ENCODE data around the gene KLHL21. TPM values are rescaled to one million over a fixed set of nuclear protein-coding genes. Genes with fewer than 3 reads are reported as not detected.

KLHL21 gene
- total and polyA plus RNA-seq, 9 of the 15 experiments (the other 6 are each of a cell fraction or from before 2014, with no cell fraction given), result 2.1 to 42.1 (median 17.5) TPM

DNA sequence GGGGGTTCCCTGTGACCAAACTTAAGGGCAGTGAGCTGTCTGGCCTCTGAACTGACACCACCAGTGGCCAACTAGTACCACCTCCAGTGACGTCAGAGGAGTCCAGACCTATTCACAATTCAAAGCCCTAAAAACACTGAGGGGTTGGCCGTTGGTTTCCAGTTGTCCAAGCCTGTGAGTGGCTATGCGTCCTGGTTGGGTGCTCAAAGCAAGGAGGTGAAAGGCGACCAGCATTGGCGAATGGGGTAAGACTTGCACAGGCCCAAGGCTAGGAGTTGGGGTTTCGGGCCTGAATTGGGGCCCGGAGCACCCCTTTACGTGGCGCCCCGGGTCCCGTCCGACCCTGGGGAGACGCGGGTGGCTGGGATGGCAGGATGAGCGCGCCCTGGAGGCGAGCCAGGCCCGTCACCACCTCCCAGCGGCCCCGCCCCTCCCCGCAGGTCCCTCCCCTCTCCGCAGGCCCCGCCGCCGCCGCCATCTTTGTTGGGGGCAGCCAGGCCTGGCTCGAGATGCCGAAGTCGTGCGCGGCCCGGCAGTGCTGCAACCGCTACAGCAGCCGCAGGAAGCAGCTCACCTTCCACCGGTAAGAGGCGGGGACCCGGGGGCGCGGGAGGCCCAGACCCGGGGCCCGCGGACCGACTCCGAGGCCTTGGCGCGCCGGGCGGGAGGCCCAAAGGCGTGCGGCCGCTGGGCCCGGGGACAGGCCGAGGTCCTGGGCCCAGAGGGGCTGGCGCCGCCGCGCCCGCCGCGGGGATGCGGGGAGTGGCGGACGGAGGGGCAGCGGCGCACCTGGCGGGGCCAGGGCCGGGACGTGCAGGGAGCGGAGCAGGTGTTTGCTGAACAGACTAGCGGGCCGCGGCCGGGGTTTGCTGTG is 22.3 kb upstream of the KLHL21 start, which contains the start of gene THAP3 (continued):
- TF ChIP-seq, protein P1, sequence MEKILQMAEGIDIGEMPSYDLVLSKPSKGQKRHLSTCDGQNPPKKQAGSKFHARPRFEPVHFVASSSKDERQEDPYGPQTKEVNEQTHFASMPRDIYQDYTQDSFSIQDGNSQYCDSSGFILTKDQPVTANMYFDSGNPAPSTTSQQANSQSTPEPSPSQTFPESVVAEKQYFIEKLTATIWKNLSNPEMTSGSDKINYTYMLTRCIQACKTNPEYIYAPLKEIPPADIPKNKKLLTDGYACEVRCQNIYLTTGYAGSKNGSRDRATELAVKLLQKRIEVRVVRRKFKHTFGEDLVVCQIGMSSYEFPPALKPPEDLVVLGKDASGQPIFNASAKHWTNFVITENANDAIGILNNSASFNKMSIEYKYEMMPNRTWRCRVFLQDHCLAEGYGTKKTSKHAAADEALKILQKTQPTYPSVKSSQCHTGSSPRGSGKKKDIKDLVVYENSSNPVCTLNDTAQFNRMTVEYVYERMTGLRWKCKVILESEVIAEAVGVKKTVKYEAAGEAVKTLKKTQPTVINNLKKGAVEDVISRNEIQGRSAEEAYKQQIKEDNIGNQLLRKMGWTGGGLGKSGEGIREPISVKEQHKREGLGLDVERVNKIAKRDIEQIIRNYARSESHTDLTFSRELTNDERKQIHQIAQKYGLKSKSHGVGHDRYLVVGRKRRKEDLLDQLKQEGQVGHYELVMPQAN (IDR thresholded peaks at IDR 0.05; ENCODE audit: borderline replicate concordance), result 0 out of 2 replicates have a peak, but pooled peaks have one; percentile 16
- TF ChIP-seq ARHGAP35 (IDR thresholded peaks at IDR 0.05; ENCODE audit: partially characterized antibody) (no peak), NR2F6 (CRISPR knock-in tag; IDR thresholded peaks at IDR 0.05) (no peak), OTX1 (CRISPR knock-in tag; IDR thresholded peaks at IDR 0.05) (no peak), KHSRP (IDR thresholded peaks at IDR 0.05) (peak; percentile 53; the same call in 1 of the 2 replicates), PML (IDR thresholded peaks at IDR 0.05; ENCODE audit: low read length) (no peak; the same call in 1 of the 2 replicates), SREBF1 (IDR thresholded peaks at IDR 0.05; ENCODE audit: borderline replicate concordance, low read depth, low read length) (no peak), HLTF (IDR thresholded peaks at IDR 0.05) (no peak), EWSR1 (IDR thresholded peaks at IDR 0.05; ENCODE audit: borderline replicate concordance, low read depth, partially characterized antibody) (no peak), NEUROD1 (IDR thresholded peaks at IDR 0.05; ENCODE audit: borderline replicate concordance, low read depth, low read length, partially characterized antibody) (no peak), KAT8 (IDR thresholded peaks at IDR 0.05; ENCODE audit: low read depth) (no peak), ARNT (IDR thresholded peaks at IDR 0.05) (no peak), SAFB (IDR thresholded peaks at IDR 0.05; ENCODE audit: borderline replicate concordance, low read depth, low read length) (no peak), KLF1 (tag; IDR thresholded peaks at IDR 0.05) (no peak), XRCC5 (IDR thresholded peaks at IDR 0.05; ENCODE audit: low read depth, low read length) (no peak), RCOR1 (IDR thresholded peaks at IDR 0.05; ENCODE audit: borderline replicate concordance in 1 of 2, low read depth in 2 of 2, low read length in 2 of 2) (0 out of 4 replicates have a peak, but pooled peaks of 1 of the 2 experiments have one; percentile 1), KLF6 (CRISPR knock-in tag; IDR thresholded peaks at IDR 0.05; ENCODE audit: borderline replicate concordance) (no peak)
- TF ChIP-seq, protein P2, sequence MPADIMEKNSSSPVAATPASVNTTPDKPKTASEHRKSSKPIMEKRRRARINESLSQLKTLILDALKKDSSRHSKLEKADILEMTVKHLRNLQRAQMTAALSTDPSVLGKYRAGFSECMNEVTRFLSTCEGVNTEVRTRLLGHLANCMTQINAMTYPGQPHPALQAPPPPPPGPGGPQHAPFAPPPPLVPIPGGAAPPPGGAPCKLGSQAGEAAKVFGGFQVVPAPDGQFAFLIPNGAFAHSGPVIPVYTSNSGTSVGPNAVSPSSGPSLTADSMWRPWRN (IDR thresholded peaks at IDR 0.05; ENCODE audit: low read depth), result no peak
- TF ChIP-seq, protein P3, sequence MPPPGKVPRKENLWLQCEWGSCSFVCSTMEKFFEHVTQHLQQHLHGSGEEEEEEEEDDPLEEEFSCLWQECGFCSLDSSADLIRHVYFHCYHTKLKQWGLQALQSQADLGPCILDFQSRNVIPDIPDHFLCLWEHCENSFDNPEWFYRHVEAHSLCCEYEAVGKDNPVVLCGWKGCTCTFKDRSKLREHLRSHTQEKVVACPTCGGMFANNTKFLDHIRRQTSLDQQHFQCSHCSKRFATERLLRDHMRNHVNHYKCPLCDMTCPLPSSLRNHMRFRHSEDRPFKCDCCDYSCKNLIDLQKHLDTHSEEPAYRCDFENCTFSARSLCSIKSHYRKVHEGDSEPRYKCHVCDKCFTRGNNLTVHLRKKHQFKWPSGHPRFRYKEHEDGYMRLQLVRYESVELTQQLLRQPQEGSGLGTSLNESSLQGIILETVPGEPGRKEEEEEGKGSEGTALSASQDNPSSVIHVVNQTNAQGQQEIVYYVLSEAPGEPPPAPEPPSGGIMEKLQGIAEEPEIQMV (tag; conservative IDR thresholded peaks at IDR 0.05; ENCODE audit: low read depth), result no peak
